GM18502 (cell line): ENCODE results near the gene MARK1.

Experiments used
- ATAC-seq: cut with Tn5 transposase; IDR thresholded peaks from one replicate; pipeline ENCODE4 v1.9.1; 2021; ENCODE audit warnings: mild to moderate bottlenecking; ENCODE audit not compliant: unreplicated experiment, poor library complexity

MARK1 gene

GRCh38 chr1:220685879-220686278, 157.9 kb downstream of the MARK1 start:
- no peak for ATAC-seq

GRCh38 chr1:220687809-220688208, 159.9 kb downstream of the MARK1 start:
- ATAC-seq: no peak

DNA sequence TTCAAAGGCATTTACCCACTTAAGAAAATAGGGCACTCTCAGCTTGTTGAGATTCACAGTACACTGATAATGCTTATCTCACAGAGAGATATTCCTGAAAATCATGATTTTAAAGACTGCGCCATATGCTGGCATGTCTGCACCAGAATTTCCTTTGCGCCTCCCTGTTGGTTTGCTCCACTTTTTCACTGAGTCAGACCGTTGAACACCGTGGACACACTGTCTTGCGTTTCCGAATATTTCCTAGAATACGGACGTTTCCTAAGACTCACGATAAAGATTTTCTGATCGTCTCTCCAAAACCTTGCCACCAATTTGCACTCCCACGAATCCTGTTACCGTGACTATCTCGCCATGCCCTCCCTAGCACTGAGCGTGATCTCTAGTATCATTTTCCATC, 161.7 kb downstream of the MARK1 start:
- no peak for ATAC-seq

DNA sequence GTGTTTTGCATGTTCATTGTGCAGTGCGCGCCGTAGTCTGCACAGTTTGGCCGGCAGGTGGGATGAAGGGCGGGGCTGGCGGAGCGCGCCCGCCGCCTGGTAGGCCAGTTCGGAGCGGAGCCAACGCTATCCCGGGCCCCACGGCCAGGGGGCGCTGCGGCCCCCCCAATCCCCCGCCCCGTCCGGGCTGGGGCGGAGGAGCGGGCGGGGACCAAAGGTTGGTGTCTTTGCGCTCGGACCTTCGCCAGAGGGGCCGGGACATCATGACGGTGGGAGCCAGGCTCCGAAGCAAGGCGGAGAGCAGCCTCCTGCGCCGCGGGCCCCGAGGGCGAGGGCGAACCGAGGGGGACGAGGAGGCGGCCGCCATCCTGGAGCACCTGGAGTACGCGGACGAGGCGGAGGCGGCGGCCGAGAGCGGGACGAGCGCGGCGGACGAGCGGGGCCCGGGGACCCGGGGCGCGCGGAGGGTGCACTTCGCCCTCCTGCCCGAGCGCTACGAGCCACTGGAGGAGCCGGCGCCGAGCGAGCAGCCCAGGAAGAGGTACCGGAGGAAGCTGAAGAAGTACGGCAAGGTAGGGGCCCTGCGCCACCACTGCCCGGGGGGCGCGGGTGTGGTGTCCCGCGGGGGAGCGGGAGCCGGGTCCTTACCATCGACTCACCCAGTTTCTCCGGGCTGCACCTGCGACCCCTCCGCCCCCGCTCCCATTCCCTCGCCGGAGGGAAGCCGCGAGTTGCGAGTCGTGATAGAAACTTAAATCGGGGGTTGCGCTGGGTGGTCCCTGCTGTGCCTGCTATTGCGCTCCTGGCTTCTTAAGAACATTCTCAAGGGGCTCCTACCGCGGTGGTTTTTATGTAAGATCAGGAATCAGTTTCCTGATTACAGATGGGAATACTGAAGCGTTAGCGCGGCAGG, 162.5 kb downstream of the MARK1 start, which contains the start of gene C1orf115:
Gene C1orf115, plus strand, starts transcription at position 224 of the 913 bp plus-strand sequence. Its CDS starts 40 bp downstream, at position 264.
- peak; percentile 98 for ATAC-seq

DNA sequence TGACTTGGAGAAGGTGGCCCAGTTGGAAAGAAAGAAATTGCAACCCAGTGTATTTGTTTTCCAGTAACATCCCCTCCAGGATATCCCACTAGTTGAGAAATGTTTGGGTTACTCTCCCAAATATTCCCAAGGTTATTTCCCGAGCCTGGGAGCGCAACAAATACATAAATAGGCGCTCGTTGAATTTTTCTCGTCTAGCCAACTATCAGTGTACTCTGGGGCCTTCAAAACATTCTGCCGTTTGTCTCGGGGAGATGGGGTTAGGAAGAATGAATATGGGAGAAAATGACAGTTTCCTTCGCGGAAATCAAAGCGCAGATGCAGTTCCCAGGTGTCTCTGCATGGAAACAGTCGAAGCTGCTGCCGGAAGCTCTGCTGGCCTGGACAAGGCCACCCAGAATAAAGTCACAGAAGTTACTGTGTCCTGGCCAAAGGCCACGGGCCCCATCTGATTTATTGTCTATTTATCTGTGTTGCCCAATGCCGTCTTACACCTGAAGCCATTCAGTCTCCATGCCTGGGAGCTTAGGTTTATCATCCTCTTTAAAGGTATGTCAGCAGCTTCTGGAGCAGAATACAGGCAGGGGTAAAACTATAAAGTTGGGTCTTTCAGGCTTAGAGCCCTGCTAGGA, 163.2 kb downstream of the MARK1 start:
- no peak for ATAC-seq

GRCh38 chr1:220692436-220693228, 164.7 kb downstream of the MARK1 start:
- no peak for ATAC-seq

GRCh38 chr1:220694866-220695382, 167.0 kb downstream of the MARK1 start:
- no peak for ATAC-seq

- no peak for ATAC-seq
These were observed 167.5 kb downstream of the MARK1 start for GRCh38 chr1:220695426-220695825.

GRCh38 chr1:220696226-220696862, 168.4 kb downstream of the MARK1 start:
- no peak for ATAC-seq

DNA sequence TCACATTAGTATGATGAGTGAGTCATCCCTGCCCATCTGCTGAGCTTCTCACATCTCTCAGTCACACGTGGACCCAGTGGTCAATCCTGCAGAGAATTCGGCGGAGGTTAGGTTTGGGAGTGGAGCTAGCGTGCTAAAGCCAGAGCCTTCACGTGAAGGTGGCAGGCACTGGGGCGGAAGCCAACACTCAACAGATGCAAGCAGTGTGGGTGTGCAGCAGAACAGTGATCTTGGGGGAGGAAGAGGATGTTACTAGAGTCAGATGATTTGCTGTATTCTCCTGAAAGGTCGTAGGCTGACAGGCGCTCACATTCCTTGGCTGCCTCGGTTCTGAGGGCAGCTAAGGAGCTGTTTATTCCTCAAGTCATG, 168.9 kb downstream of the MARK1 start:
- ATAC-seq: peak; percentile 69

DNA sequence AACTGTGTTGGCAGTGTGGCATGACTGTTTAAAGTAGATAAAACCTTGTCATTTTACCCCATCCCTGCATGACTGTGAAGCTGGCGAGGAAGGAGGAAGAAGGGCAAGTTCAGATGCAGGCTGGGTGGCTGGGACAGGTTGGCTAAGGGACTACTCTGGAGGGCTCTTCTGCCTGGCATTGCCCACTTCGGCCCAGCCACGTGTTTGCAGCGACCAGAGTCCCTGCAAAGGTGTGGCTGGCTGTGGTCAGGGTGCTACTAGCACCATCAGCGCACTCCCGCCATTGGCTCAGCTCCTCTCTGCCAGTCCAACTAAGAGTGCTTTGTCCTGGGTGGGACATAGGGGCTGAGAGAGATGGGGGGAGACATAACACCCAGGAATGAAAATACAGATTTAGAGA, 169.4 kb downstream of the MARK1 start:
- no peak for ATAC-seq

- ATAC-seq: no peak
These were observed 170.7 kb downstream of the MARK1 start for GRCh38 chr1:220698607-220699016.

DNA sequence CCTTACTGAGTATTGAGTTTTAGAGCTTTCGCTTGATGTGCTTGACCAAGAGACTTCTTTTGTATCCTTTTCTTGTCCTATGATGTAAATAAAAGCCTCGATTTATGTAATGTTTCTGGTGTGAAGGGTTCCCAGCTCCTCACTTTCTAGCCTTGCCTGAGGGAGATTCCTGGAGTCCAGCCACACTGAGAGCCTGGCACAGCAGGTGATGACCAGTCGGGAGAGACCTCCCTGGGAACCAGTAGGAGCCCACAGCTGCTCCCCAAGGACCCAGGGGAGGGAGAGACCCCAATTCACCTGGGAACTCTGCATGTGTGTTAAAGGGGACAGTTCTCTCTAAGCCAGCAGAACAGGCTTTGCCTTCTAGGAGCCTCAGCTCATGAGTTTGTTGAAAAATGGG, 171.1 kb downstream of the MARK1 start:
- ATAC-seq: no peak

DNA sequence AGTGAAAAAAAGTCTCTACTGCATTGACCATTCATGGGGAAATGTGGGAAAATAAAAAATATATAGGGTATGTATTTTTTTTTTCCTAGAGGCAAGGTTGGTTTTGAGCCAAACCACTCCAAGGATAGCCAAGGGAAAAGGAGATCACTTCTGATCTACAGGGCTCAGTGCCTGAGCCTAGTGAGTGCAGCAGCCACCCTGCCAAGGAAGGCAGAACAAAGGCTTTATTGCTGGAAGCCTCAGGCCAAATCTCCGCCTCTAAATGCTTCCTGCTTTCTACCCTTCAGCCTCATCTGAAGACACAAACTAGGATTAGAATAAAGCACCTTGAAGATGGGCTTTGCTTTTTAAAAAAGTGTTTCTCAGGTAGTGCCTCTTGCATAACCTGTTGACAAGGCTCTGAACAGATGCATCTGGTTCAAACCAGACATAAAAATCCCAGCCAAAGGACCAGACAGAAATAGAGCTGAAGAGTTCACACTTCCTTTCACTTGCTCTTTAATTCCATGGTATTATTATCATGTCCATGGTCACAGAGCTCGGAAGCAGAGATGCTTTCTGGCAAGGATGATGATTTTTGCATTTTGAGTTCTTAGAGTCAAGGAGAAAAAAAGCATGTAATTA, 172.7 kb downstream of the MARK1 start:
- no peak for ATAC-seq

GRCh38 chr1:220701974-220702373, 174.0 kb downstream of the MARK1 start:
- peak; percentile 71 for ATAC-seq

GRCh38 chr1:220702733-220703270, 174.9 kb downstream of the MARK1 start:
- no peak for ATAC-seq

DNA sequence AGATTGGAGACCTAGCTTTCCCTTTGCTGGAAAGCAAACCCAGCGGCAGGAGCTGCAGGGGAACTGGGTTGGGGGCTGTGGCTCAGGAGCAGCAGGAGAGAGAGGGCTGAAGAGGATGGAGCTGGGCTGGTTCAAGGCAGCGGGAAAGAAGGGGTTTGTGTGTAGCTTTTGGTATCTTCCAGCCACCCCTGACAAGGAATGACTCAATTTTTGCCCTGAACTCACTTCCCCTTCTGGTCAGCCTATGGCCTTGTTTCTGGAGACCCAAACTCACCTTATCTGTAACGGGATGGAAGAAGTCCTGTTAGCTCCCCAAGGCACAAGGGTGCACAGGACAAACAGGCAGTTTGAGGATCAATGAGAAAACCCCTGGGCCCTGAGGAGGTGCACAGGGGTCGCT, 175.4 kb downstream of the MARK1 start:
- ATAC-seq: no peak

GRCh38 chr1:220705782-220706181, 177.8 kb downstream of the MARK1 start:
- ATAC-seq: no peak

- no peak for ATAC-seq
These were observed 178.5 kb downstream of the MARK1 start for GRCh38 chr1:220706480-220706879.
